ENCODE data around the gene STMN3.

The STMN3 gene

GRCh38 chr20:63653041-63653973 lies at the start of gene STMN3:
Gene STMN3 (minus strand): TSS chr20:63653424. CDS start chr20:63653345, 79 bp downstream.
- Histone ChIP-seq H3K27ac (peak within 1 kb of the TSS in 20 of 21 experiments; percentile 45 to 90 (median 71)), H3K4me3 (peak within 1 kb of the TSS; percentile 56 to 74 (median 65))

GRCh38 chr20:63702036-63702665 lies 48.9 kb upstream of the STMN3 start:
- H3K27ac ChIP-seq, result peak overlapping the region in 2 of 21 experiments; percentile 24 to 96
- H3K4me3 ChIP-seq, result no peak overlapping the region

- Histone ChIP-seq H3K4me3 (no peak overlapping the region), H3K27ac (peak overlapping the region in 10 of 21 experiments; percentile 6 to 96 (median 84))
Measured at GRCh38 chr20:63701329-63702035, 48.3 kb upstream of the STMN3 start.

GRCh38 chr20:63701051-63701328 lies 47.8 kb upstream of the STMN3 start:
- Histone ChIP-seq H3K4me3 (no peak overlapping the region), H3K27ac (peak overlapping the region in 10 of 21 experiments; percentile 6 to 96 (median 84))

GRCh38 chr20:63700199-63701050 lies 47.2 kb upstream of the STMN3 start:
- Histone ChIP-seq H3K4me3 (no peak overlapping the region), H3K27ac (peak overlapping the region in 20 of 21 experiments; percentile 26 to 96 (median 86))

GRCh38 chr20:63699466-63700198 lies 46.4 kb upstream of the STMN3 start:
- Histone ChIP-seq H3K4me3 (no peak overlapping the region), H3K27ac (peak overlapping the region in 20 of 21 experiments; percentile 26 to 96 (median 86))

- Histone ChIP-seq H3K4me3 (peak overlapping the region in 3 of 7 experiments; percentile 17 to 47 (median 45)), H3K27ac (peak overlapping the region in 20 of 21 experiments; percentile 26 to 96 (median 86))
Measured at GRCh38 chr20:63698739-63699465, 45.7 kb upstream of the STMN3 start.

GRCh38 chr20:63697868-63698545 lies 44.8 kb upstream of the STMN3 start:
- H3K4me3 ChIP-seq, result peak overlapping the region in 4 of 7 experiments; percentile 5 to 47 (median 31)
- peak overlapping the region in 19 of 21 experiments; percentile 54 to 96 (median 87) for H3K27ac ChIP-seq

GRCh38 chr20:63697357-63697867 lies 44.2 kb upstream of the STMN3 start:
- peak overlapping the region in 18 of 21 experiments; percentile 2 to 96 (median 82) for H3K27ac ChIP-seq
- peak overlapping the region; percentile 14 to 47 (median 31) for H3K4me3 ChIP-seq

GRCh38 chr20:63696628-63697356 lies 43.6 kb upstream of the STMN3 start, which contains the start of gene TNFRSF6B:
Gene TNFRSF6B (plus strand): TSS chr20:63696652. CDS start chr20:63696768, 116 bp downstream.
- peak within 1 kb of the TSS in 20 of 21 experiments; percentile 2 to 96 (median 79) for H3K27ac ChIP-seq
- H3K4me3 ChIP-seq, result peak within 1 kb of the TSS; percentile 14 to 47 (median 31)

- Histone ChIP-seq H3K4me3 (peak overlapping the region in 6 of 7 experiments; percentile 14 to 47 (median 36)), H3K27ac (peak overlapping the region in 18 of 21 experiments; percentile 31 to 96 (median 82))
Measured at GRCh38 chr20:63696306-63696627, 43.0 kb upstream of the STMN3 start.

- peak overlapping the region in 13 of 21 experiments; percentile 9 to 96 (median 87) for H3K27ac ChIP-seq
- H3K4me3 ChIP-seq, result no peak overlapping the region
Measured at GRCh38 chr20:63695424-63696305, 42.4 kb upstream of the STMN3 start.

- Histone ChIP-seq H3K4me3 (no peak overlapping the region), H3K27ac (peak overlapping the region in 8 of 21 experiments; percentile 9 to 96 (median 88))
Measured at GRCh38 chr20:63694584-63695423, 41.6 kb upstream of the STMN3 start.

Measured in skin epidermis (tissue), 12 donors.